IMR-90 (cell line): ENCODE measurements around the gene P2RY2. TPM values are rescaled to one million over a fixed set of nuclear protein-coding genes. Genes with fewer than 3 reads are reported as not detected.

Experiments used
- ATAC-seq: fragments of 200-7000 bp; cut with Tn5 transposase; 2 replicates; pipeline ENCODE4 v1.9.1; 2020; ENCODE audit warnings: low read depth, mild to moderate bottlenecking, moderate library complexity
- BruUV-seq: library from RNA; stranded (reverse); fragments of 400-500 nt; replicated peaks from 2 replicates; lab custom pipeline; 2021; lab: Mats Ljungman, UMichigan
- CTCF ChIA-PET: fragments of 300-600 bp; formaldehyde crosslinking; extraction: SDS; loops from one replicate; lab custom pipeline; 2021; ENCODE audit warnings: antibody characterized with exemption; lab: Yijun Ruan, JAX
- POLR2A ChIA-PET: fragments of 300-600 bp; sonication (Branson Sonifier 250); formaldehyde crosslinking; loops from one replicate; lab custom pipeline; 2022; ENCODE audit warnings: antibody characterized with exemption; ENCODE audit not compliant: unreplicated experiment; lab: Charles Lee
- DNase-seq: peaks from one replicate; pipeline ENCODE4 v3.0.0; 2013
- H2AFZ ChIP-seq: replicated peaks from 2 replicates; pipeline ENCODE3; 2013; ENCODE audit warnings: low read length, mild to moderate bottlenecking; ENCODE audit not compliant: poor library complexity
- H2AK5ac ChIP-seq: 2 replicates; pipeline ENCODE4 v1.6.1; 2013; ENCODE audit warnings: low read depth, low read length, inconsistent platforms
- H2AK9ac ChIP-seq: replicated peaks from 2 replicates; pipeline ENCODE3; 2013; ENCODE audit warnings: mild to moderate bottlenecking, low read depth, low read length, moderate library complexity; ENCODE audit not compliant: poor library complexity
- H2BK120ac ChIP-seq: 2 replicates; pipeline ENCODE4 v1.6.1; 2013; ENCODE audit warnings: low read depth, low read length, inconsistent platforms
- H2BK15ac ChIP-seq: 3 replicates; pipeline ENCODE4 v1.6.1; 2013; ENCODE audit warnings: low read depth, low read length, inconsistent platforms
- H2BK20ac ChIP-seq: 2 replicates; pipeline ENCODE4 v1.6.1; 2013; ENCODE audit warnings: low read depth, mild to moderate bottlenecking, inconsistent platforms, low read length, moderate library complexity
- H2BK5ac ChIP-seq: 2 replicates; pipeline ENCODE4 v1.6.1; 2013; ENCODE audit warnings: mild to moderate bottlenecking, low read depth, low read length, inconsistent platforms; ENCODE audit not compliant: poor library complexity, severe bottlenecking
- H3K14ac ChIP-seq: replicated peaks from 2 replicates; pipeline ENCODE4 v1.6.1; 2013; ENCODE audit warnings: low read depth, low read length, inconsistent platforms
- H3K18ac ChIP-seq: 2 replicates; pipeline ENCODE4 v1.6.1; 2013; ENCODE audit warnings: low read depth, low read length, control low read depth
- H3K23ac ChIP-seq: 2 replicates; pipeline ENCODE4 v1.6.1; 2013; ENCODE audit warnings: low read depth, low read length, inconsistent platforms
- H3K27ac ChIP-seq: 2 replicates; pipeline ENCODE4 v1.5.1; 2013; ENCODE audit warnings: mild to moderate bottlenecking, control low read depth, low read length; ENCODE audit not compliant: insufficient read depth
- H3K27me3 ChIP-seq: 2 replicates; pipeline ENCODE4 v1.6.1; 2013; ENCODE audit warnings: low read length; ENCODE audit not compliant: control insufficient read depth, insufficient read depth
- H3K36me3 ChIP-seq: 2 replicates; pipeline ENCODE4 v1.6.1; 2013; ENCODE audit warnings: low read length, mixed read lengths; ENCODE audit not compliant: control insufficient read depth, insufficient read depth
- H3K4ac ChIP-seq: 2 replicates; pipeline ENCODE4 v1.6.1; 2013; ENCODE audit warnings: low read depth, low read length, inconsistent platforms
- H3K4me1 ChIP-seq: 2 replicates; pipeline ENCODE4 v1.6.1; 2013; ENCODE audit warnings: low read length, mixed read lengths; ENCODE audit not compliant: control insufficient read depth, insufficient read depth
- H3K4me2 ChIP-seq: 2 replicates; pipeline ENCODE4 v1.6.1; 2013; ENCODE audit warnings: low read depth, mild to moderate bottlenecking, control low read depth, low read length, moderate library complexity
- H3K4me3 ChIP-seq: 2 replicates; pipeline ENCODE4 v1.5.1; 2013; ENCODE audit warnings: low read depth, mild to moderate bottlenecking, control low read depth, low read length, moderate library complexity; ENCODE audit not compliant: insufficient read depth
- H3K56ac ChIP-seq: 2 replicates; pipeline ENCODE4 v1.6.1; 2013; ENCODE audit warnings: low read length, inconsistent platforms; ENCODE audit not compliant: insufficient read depth; ENCODE audit errors: extremely low read depth
- H3K79me1 ChIP-seq, 2 experiments: 2 replicates each; pipeline ENCODE4 v1.6.1; 2013; ENCODE audit warnings: low read length in 2 of 2, inconsistent platforms in 1 of 2, low read depth in 1 of 2
- H3K9ac ChIP-seq: 2 replicates; pipeline ENCODE4 v1.6.1; 2013; ENCODE audit warnings: low read depth, low read length, control low read depth
- H3K9me1 ChIP-seq: 2 replicates; pipeline ENCODE4 v1.6.1; 2013; ENCODE audit warnings: low read length, inconsistent platforms; ENCODE audit not compliant: insufficient read depth
- H3K9me3 ChIP-seq: 2 replicates; pipeline ENCODE4 v1.6.1; 2013; ENCODE audit warnings: low read length; ENCODE audit not compliant: control insufficient read depth, insufficient read depth
- H4K20me1 ChIP-seq: 2 replicates; pipeline ENCODE4 v1.6.1; 2013; ENCODE audit warnings: low read length, inconsistent platforms; ENCODE audit not compliant: insufficient read depth
- H4K5ac ChIP-seq: 2 replicates; pipeline ENCODE4 v1.6.1; 2013; ENCODE audit warnings: mild to moderate bottlenecking, low read depth, low read length, control low read depth
- H4K8ac ChIP-seq, 2 experiments: 2 replicates each; pipeline ENCODE4 v1.6.1; 2013; ENCODE audit warnings: low read depth in 2 of 2, low read length in 2 of 2, control low read depth in 1 of 2, inconsistent platforms in 1 of 2
- H4K91ac ChIP-seq: 2 replicates; pipeline ENCODE4 v1.6.1; 2013; ENCODE audit warnings: low read depth, low read length, inconsistent platforms; ENCODE audit not compliant: insufficient read depth
- BHLHE40 ChIP-seq: fragments of 150-350 bp; IDR thresholded peaks from 2 replicates; pipeline ENCODE4 v1.6.1; 2016; ENCODE audit warnings: mild to moderate bottlenecking, low read depth, low read length
- CEBPB ChIP-seq: IDR thresholded peaks from 2 replicates; pipeline ENCODE4 v1.6.1; 2012; ENCODE audit warnings: low read depth, low read length, improper control_type of control experiment
- CHD1 ChIP-seq: IDR thresholded peaks from 2 replicates; pipeline ENCODE4 v1.6.1; 2012; ENCODE audit warnings: low read depth, low read length, improper control_type of control experiment
- FOS ChIP-seq: fragments of 150-350 bp; IDR thresholded peaks from 2 replicates; pipeline ENCODE4 v1.6.1; 2016; ENCODE audit warnings: low read depth, low read length
- MAFK ChIP-seq: IDR thresholded peaks from 2 replicates; pipeline ENCODE4 v1.6.1; 2012; ENCODE audit warnings: low read depth, low read length, improper control_type of control experiment
- MAZ ChIP-seq: IDR thresholded peaks from 2 replicates; pipeline ENCODE4 v1.6.1; 2012; ENCODE audit warnings: low read depth, mild to moderate bottlenecking, low read length, improper control_type of control experiment, moderate library complexity, borderline replicate concordance
- MXI1 ChIP-seq: IDR thresholded peaks from 2 replicates; pipeline ENCODE4 v1.6.1; 2012; ENCODE audit warnings: low read depth, mild to moderate bottlenecking, low read length, moderate library complexity, borderline replicate concordance
- NFE2L2 ChIP-seq: fragments of 150-350 bp; IDR thresholded peaks from 2 replicates; pipeline ENCODE4 v1.6.1; 2016; ENCODE audit warnings: low read depth, mild to moderate bottlenecking, low read length
- POLR2A ChIP-seq: IDR thresholded peaks from 2 replicates; pipeline ENCODE4 v1.6.1; 2012; ENCODE audit warnings: mild to moderate bottlenecking, low read depth, low read length
- RAD21 ChIP-seq: IDR thresholded peaks from 2 replicates; pipeline ENCODE4 v1.6.1; 2012; ENCODE audit warnings: low read length, improper control_type of control experiment
- RCOR1 ChIP-seq: IDR thresholded peaks from 2 replicates; pipeline ENCODE4 v1.6.1; 2012; ENCODE audit warnings: mild to moderate bottlenecking, low read length, improper control_type of control experiment; ENCODE audit not compliant: insufficient replicate concordance
- RFX5 ChIP-seq: IDR thresholded peaks from 2 replicates; pipeline ENCODE4 v1.8.0; 2012; ENCODE audit warnings: low read depth, mild to moderate bottlenecking, low read length, moderate library complexity
- SMC3 ChIP-seq: fragments of 150-350 bp; IDR thresholded peaks from 2 replicates; pipeline ENCODE4 v1.6.1; 2016; ENCODE audit warnings: low read depth, mild to moderate bottlenecking, antibody characterized with exemption, low read length, moderate library complexity
- WGBS, 2 experiments: methylation state at CpG; one replicate each; pipeline versions ENCODE4 v1.1.5 to v1.1.7; 2013; ENCODE audit warnings: missing lambda C conversion rate in 2 of 2; ENCODE audit not compliant: insufficient read length in 1 of 2; ENCODE audit errors: extremely low coverage in 2 of 2; 5-methylcytosine and 5-hydroxymethylcytosine counted together
- dilution Hi-C: fragments of 300-500 bp; cut with HindIII; formaldehyde crosslinking; loops from one replicate; pipeline ENCODE4 v1.14.3; 2018; ENCODE audit warnings: low sequenced_read_pairs; ENCODE audit not compliant: unreplicated experiment
- in situ Hi-C: fragments of 300-500 bp; cut with MboI; formaldehyde crosslinking; loops from 3 replicates; pipeline ENCODE4 v1.14.3; 2019; ENCODE audit warnings: low sequenced_read_pairs, inconsistent platforms, mixed read lengths
- intact Hi-C: fragments of 100-400 bp; cut with micrococcal nuclease; formaldehyde crosslinking; loops from 2 replicates; pipeline ENCODE4 v1.10.0; 2022
- polyA plus RNA-seq, 3 experiments: library from polyadenylated mRNA; depleted of rRNA; stranded (reverse); fragments of >200 nt; gene quantifications; 2 replicates each; pipeline ENCODE4 v1.2.3, GENCODE V29; 2012; ENCODE audit warnings: low replicate concordance in 1 of 3
- total RNA-seq: library from RNA; depleted of rRNA; stranded (reverse); fragments of >200 nt; gene quantifications from 2 replicates; pipeline ENCODE4 v1.2.3, GENCODE V29; 2012
- TF ChIP-seq, protein P1 (sequence below): fragments of 150-350 bp; IDR thresholded peaks from 2 replicates; pipeline ENCODE4 v1.6.1; 2016; ENCODE audit warnings: low read depth, mild to moderate bottlenecking, low read length, moderate library complexity, borderline replicate concordance
- TF ChIP-seq, protein P2 (sequence below): conservative IDR thresholded peaks from 2 replicates; pipeline ENCODE4 v1.5.1; 2012; ENCODE audit warnings: mild to moderate bottlenecking, low read depth, low read length, improper control_type of control experiment

The P2RY2 gene
- total and polyA plus RNA-seq, 2 of the 4 experiments (the other 2 are of a cell fraction) = not detected

DNA sequence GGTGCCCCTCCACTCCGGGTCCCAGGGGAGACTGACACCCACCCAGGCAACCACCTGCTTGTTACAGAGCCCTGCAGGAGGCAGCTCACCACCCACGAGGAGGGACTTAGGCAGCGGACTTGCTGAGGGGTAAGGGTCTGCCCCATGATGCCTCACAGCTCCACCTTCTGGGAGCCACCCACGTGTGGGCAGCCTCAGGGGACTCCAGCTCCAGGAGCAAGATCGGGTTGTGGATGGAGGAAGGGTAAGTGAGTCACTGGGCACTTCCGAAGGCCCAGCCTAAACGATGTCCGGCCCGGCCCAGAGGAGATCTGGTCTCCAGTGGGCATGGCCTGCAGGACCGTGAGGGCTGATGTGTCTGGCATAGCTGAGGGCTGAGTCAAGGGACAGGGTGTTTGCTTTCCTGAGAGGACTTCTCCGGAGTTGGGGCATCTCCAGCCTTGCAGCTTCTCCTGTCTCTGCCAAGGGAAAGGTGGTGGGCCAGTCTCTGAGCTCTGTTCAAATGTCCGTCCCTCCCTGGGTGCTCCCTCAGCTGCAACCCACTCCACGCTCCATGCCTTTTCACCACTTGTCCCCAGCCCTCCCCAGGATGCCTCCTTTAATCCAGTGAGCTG lies 32.3 kb upstream of the P2RY2 start:
- no peak overlapping the region for H3K4me3 ChIP-seq
- no peak overlapping the region; the same call in 1 of the 2 replicates for H3K4me2 ChIP-seq
- BruUV-seq = no TSS peak
- ATAC-seq (peak; percentile 93), DNase-seq (peak; percentile 69)
- H3K23ac ChIP-seq = no peak overlapping the region
- H2AK5ac ChIP-seq = peak overlapping the region; percentile 92; the same call in 1 of the 2 replicates
- H2BK120ac ChIP-seq = peak overlapping the region; percentile 84
- CTCF ChIA-PET = interaction anchor here (0.6 to 6.0 kb wide), 8 partner anchors 9 to 354 kb away, joined by 3 to 34 read pairs (median 3); no protein-coding TSS in a partner anchor
- H3K27ac ChIP-seq = no peak overlapping the region; the same call in 1 of the 2 replicates
- no peaks in the 10 kb centered on the region for H4K20me1 ChIP-seq
- peak overlapping the region; percentile 83 for H2AFZ ChIP-seq
- no peaks in the 10 kb centered on the region for H3K36me3 ChIP-seq
- H3K4me1 ChIP-seq = peaks cover 7% of the 10 kb centered on the region
- no peak overlapping the region for H3K9ac ChIP-seq
- H3K4ac ChIP-seq = peak overlapping the region; percentile 76
- peak overlapping the region; percentile 60 for H2BK5ac ChIP-seq
- H2BK20ac ChIP-seq = peak overlapping the region; percentile 90
- in situ Hi-C loops = loop anchor here (5.0 kb wide), 1 partner anchor 102 kb away; no protein-coding TSS in a partner anchor
- H4K5ac ChIP-seq = peak overlapping the region; percentile 25
- H3K9me3 ChIP-seq = no peaks in the 10 kb centered on the region
- peak overlapping the region; percentile 84; the same call in 1 of the 2 replicates for H3K14ac ChIP-seq
- peaks cover 19% of the 10 kb centered on the region for H3K9me1 ChIP-seq
- peak overlapping the region; percentile 58 for H4K91ac ChIP-seq
- H3K27me3 ChIP-seq = peaks cover 1% of the 10 kb centered on the region; the same call in 1 of the 2 replicates
- 28% methylated on average over 8 of the region's 13 CpGs; no CpG with 5 or more reads in 1 of the 2 experiments for WGBS, 2 experiments
- intact Hi-C loops = loop anchor here (1.0 kb wide), 2 partner anchors 57 to 104 kb away; no protein-coding TSS in a partner anchor
- H3K18ac ChIP-seq = no peak overlapping the region
- POLR2A ChIA-PET = no interaction called here
- dilution Hi-C loops = no loop called here
- peak overlapping the region; percentile 4; the same call in 1 of the 3 replicates for H2BK15ac ChIP-seq
- no peaks in the 10 kb centered on the region for H3K79me1 ChIP-seq
- peak overlapping the region in 1 of 2 experiments; percentile 79; a peak in 2 of 4 replicates for H4K8ac ChIP-seq
- H2AK9ac ChIP-seq = peak overlapping the region; percentile 70
- H3K56ac ChIP-seq = no peak overlapping the region
- peak; percentile 41; the same call in 1 of the 2 replicates for TF ChIP-seq MAZ
- TF ChIP-seq, protein P1, sequence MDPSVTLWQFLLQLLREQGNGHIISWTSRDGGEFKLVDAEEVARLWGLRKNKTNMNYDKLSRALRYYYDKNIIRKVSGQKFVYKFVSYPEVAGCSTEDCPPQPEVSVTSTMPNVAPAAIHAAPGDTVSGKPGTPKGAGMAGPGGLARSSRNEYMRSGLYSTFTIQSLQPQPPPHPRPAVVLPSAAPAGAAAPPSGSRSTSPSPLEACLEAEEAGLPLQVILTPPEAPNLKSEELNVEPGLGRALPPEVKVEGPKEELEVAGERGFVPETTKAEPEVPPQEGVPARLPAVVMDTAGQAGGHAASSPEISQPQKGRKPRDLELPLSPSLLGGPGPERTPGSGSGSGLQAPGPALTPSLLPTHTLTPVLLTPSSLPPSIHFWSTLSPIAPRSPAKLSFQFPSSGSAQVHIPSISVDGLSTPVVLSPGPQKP = no peak
- TF ChIP-seq RFX5 = no peak
- TF ChIP-seq FOS = peak; percentile 60
- TF ChIP-seq MXI1 = 0 out of 2 replicates have a peak, but pooled peaks have one; percentile 43
- TF ChIP-seq BHLHE40 = peak; percentile 76
- TF ChIP-seq, protein P2, sequence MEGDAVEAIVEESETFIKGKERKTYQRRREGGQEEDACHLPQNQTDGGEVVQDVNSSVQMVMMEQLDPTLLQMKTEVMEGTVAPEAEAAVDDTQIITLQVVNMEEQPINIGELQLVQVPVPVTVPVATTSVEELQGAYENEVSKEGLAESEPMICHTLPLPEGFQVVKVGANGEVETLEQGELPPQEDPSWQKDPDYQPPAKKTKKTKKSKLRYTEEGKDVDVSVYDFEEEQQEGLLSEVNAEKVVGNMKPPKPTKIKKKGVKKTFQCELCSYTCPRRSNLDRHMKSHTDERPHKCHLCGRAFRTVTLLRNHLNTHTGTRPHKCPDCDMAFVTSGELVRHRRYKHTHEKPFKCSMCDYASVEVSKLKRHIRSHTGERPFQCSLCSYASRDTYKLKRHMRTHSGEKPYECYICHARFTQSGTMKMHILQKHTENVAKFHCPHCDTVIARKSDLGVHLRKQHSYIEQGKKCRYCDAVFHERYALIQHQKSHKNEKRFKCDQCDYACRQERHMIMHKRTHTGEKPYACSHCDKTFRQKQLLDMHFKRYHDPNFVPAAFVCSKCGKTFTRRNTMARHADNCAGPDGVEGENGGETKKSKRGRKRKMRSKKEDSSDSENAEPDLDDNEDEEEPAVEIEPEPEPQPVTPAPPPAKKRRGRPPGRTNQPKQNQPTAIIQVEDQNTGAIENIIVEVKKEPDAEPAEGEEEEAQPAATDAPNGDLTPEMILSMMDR = no peak
- TF ChIP-seq NFE2L2 = no peak
- no peak for TF ChIP-seq SMC3
- TF ChIP-seq RCOR1 = no peak
- no peak for TF ChIP-seq CEBPB
- no peak for TF ChIP-seq CHD1
- no peak for TF ChIP-seq POLR2A
- no peak for TF ChIP-seq MAFK
- no peak for TF ChIP-seq RAD21
